CD4-positive, alpha-beta T cell treated with Interleukin-17A for 1 hour (primary cell): ENCODE results near the gene GAGE12H.
"Not testable (repeated sequence)": the region's sequence is repeated elsewhere in the genome, so short reads cannot be mapped to it uniquely, and the experiment has no call there.

Experiments used
- DNase-seq: peaks from one replicate; pipeline ENCODE4 v3.0.0-alpha.2; 2020

The GAGE12H gene

GRCh38 chrX:49579649-49580048 lies at the start of gene GAGE12H:
GAGE12H (plus strand) TSS chrX:49579949; CDS start chrX:49581104, 1,155 bp downstream.
- DNase-seq = not testable (repeated sequence)

GRCh38 chrX:49531877-49532276 lies 47.9 kb upstream of the GAGE12H start, which contains the start of gene GAGE12C:
GAGE12C (plus strand) TSS chrX:49532177; CDS start chrX:49533332, 1,155 bp downstream.
- DNase-seq = not testable (repeated sequence)

- DNase-seq = not testable (repeated sequence)
These were observed 38.3 kb upstream of the GAGE12H start, which contains the start of gene GAGE12D for GRCh38 chrX:49541433-49541832. GAGE12D (plus strand) TSS chrX:49541733; CDS start chrX:49542888, 1,155 bp downstream.

- not testable (repeated sequence) for DNase-seq
These were observed 28.8 kb upstream of the GAGE12H start, which contains the start of gene GAGE12E for GRCh38 chrX:49550989-49551388. GAGE12E (plus strand) TSS chrX:49551289; CDS start chrX:49552444, 1,155 bp downstream.

GRCh38 chrX:49560542-49560941 lies 19.2 kb upstream of the GAGE12H start, which contains the start of gene GAGE12F:
GAGE12F (plus strand) TSS chrX:49560842; CDS start chrX:49561997, 1,155 bp downstream.
- DNase-seq = not testable (repeated sequence)

- DNase-seq = not testable (repeated sequence)
These were observed 11.0 kb upstream of the GAGE12H start for GRCh38 chrX:49568728-49569127.

- DNase-seq = not testable (repeated sequence)
These were observed 10.6 kb upstream of the GAGE12H start for GRCh38 chrX:49569152-49569551.

- not testable (repeated sequence) for DNase-seq
These were observed 9.6 kb upstream of the GAGE12H start, which contains the start of gene GAGE12G for GRCh38 chrX:49570100-49570499. GAGE12G (plus strand) TSS chrX:49570400; CDS start chrX:49571555, 1,155 bp downstream.

GRCh38 chrX:49589196-49589595 lies 9.4 kb downstream of the GAGE12H start, which contains the start of gene GAGE2A:
GAGE2A (plus strand) TSS chrX:49589496; CDS start chrX:49590651, 1,155 bp downstream.
- DNase-seq = not testable (repeated sequence)

- not testable (repeated sequence) for DNase-seq
These were observed 10.2 kb downstream of the GAGE12H start for GRCh38 chrX:49589769-49590478.

GRCh38 chrX:49590488-49590887 lies 10.7 kb downstream of the GAGE12H start:
- DNase-seq = not testable (repeated sequence)

GRCh38 chrX:49598720-49599119 lies 19.0 kb downstream of the GAGE12H start, which contains the start of gene GAGE1:
GAGE1 (plus strand) TSS chrX:49599020; CDS start chrX:49600175, 1,155 bp downstream.
- DNase-seq = not testable (repeated sequence)

GRCh38 chrX:49610718-49611310 lies 31.1 kb downstream of the GAGE12H start:
- no peak for DNase-seq

- DNase-seq = no peak
These were observed 38.8 kb downstream of the GAGE12H start for GRCh38 chrX:49618574-49618973.

GRCh38 chrX:49627086-49627777 lies 47.5 kb downstream of the GAGE12H start:
- DNase-seq = peak; percentile 19
